GM12878 (cell line): ENCODE measurements around the gene OSMR. TPM values are rescaled to one million over a fixed set of nuclear protein-coding genes. Genes with fewer than 3 reads are reported as not detected.

Experiments
- ATAC-seq: fragments of 200-7000 bp; cut with Tn5 transposase; 3 replicates; pipeline ENCODE4 v1.9.1; 2020; ENCODE audit warnings: mild to moderate bottlenecking, moderate library complexity
- BruUV-seq: library from RNA; stranded (reverse); fragments of 400-500 nt; replicated peaks from 2 replicates; lab custom pipeline; 2021; lab: Mats Ljungman, UMichigan
- CTCF ChIA-PET: fragments of 300-600 bp; sonication (Branson Sonifier 250); formaldehyde crosslinking; extraction: SDS; loops from one replicate; lab custom pipeline; 2021; ENCODE audit warnings: inconsistent platforms; lab: Yijun Ruan, JAX
- POLR2A ChIA-PET: fragments of 350-600 bp; formaldehyde crosslinking; extraction: SDS; loops from one replicate; lab custom pipeline; 2021; ENCODE audit warnings: inconsistent platforms; lab: Charles Lee
- RAD21 ChIA-PET: fragments of 300-600 bp; sonication (Branson Sonifier 250); formaldehyde crosslinking; loops from one replicate; lab custom pipeline; 2023; ENCODE audit warnings: antibody characterized with exemption; ENCODE audit not compliant: unreplicated experiment; lab: Charles Lee
- SMC1A ChIA-PET: fragments of 300-600 bp; sonication (Branson Sonifier 250); formaldehyde crosslinking; loops from one replicate; lab custom pipeline; 2023; ENCODE audit not compliant: unreplicated experiment, uncharacterized antibody; lab: Charles Lee
- DNase-seq: peaks from one replicate; pipeline ENCODE4 v3.0.0-alpha.2; 2011; ENCODE audit warnings: low read depth, low spot score
- FAIRE-seq: peaks from 3 replicates; lab custom pipeline; 2011; peaks lifted over from hg19 to GRCh38; lab: Jason Lieb, UNC
- H2AFZ ChIP-seq: 2 replicates; pipeline ENCODE4 v1.6.0; 2011; ENCODE audit warnings: low read depth, low read length, control low read depth; ENCODE audit not compliant: control insufficient read depth
- H3K27ac ChIP-seq: 2 replicates; pipeline ENCODE4 v1.5.1; 2011; ENCODE audit warnings: control low read depth; ENCODE audit not compliant: control insufficient read depth, insufficient read depth
- H3K27me3 ChIP-seq, 2 experiments: replicated peaks in 1 of 2; 2 replicates each; pipeline versions ENCODE4 v1.6.0 to v1.6.1; 2011; ENCODE audit warnings: low read length in 1 of 2; ENCODE audit not compliant: control insufficient read depth in 2 of 2, insufficient read depth in 2 of 2
- H3K36me3 ChIP-seq, 2 experiments: 2 replicates each; pipeline ENCODE4 v1.5.1; 2011; ENCODE audit warnings: low read length in 1 of 2; ENCODE audit not compliant: control insufficient read depth in 2 of 2, insufficient read depth in 2 of 2
- H3K4me1 ChIP-seq: 2 replicates; pipeline ENCODE4 v1.6.1; 2011; ENCODE audit warnings: mild to moderate bottlenecking, low read length, moderate library complexity, mixed read lengths; ENCODE audit not compliant: control insufficient read depth, insufficient read depth
- H3K4me2 ChIP-seq: 2 replicates; pipeline ENCODE4 v1.6.0; 2011; ENCODE audit warnings: control low read depth; ENCODE audit not compliant: control insufficient read depth, insufficient read depth
- H3K4me3 ChIP-seq: fragments of 200-600 bp; sonication (generic); 2 replicates; pipeline ENCODE4 v1.5.1; 2016
- H3K79me2 ChIP-seq: 2 replicates; pipeline ENCODE4 v1.6.0; 2011; ENCODE audit warnings: low read length; ENCODE audit not compliant: control insufficient read depth, insufficient read depth
- H3K9ac ChIP-seq: 2 replicates; pipeline ENCODE4 v1.8.0; 2011; ENCODE audit warnings: low read length, control low read depth, mixed read lengths; ENCODE audit not compliant: control insufficient read depth, insufficient read depth
- H3K9me3 ChIP-seq: replicated peaks from 3 replicates; pipeline ENCODE4 v1.5.1; 2011; ENCODE audit warnings: mild to moderate bottlenecking, low read length; ENCODE audit not compliant: control insufficient read depth, insufficient read depth
- H4K20me1 ChIP-seq: 2 replicates; pipeline ENCODE4 v1.6.0; 2011; ENCODE audit not compliant: control insufficient read depth, insufficient read depth
- BCLAF1 ChIP-seq: fragments of 450-650 bp; IDR thresholded peaks from 2 replicates; pipeline ENCODE4 v1.6.1; 2017; ENCODE audit warnings: antibody characterized with exemption, mild to moderate bottlenecking, moderate library complexity
- CEBPZ ChIP-seq: fragments of 150-350 bp; IDR thresholded peaks from 2 replicates; pipeline ENCODE4 v1.6.1; 2016; ENCODE audit warnings: low read depth, low read length
- EGR1 ChIP-seq, 2 experiments: IDR thresholded peaks; 1 replicate in 1 of 2; 2 replicates in 1 of 2; pipeline ENCODE4 v1.6.1; 2011 to 2012; ENCODE audit warnings: low read depth in 2 of 2, low read length in 2 of 2, borderline replicate concordance in 1 of 2, mild to moderate bottlenecking in 1 of 2, moderate library complexity in 1 of 2
- ELK1 ChIP-seq: IDR thresholded peaks from 2 replicates; pipeline ENCODE4 v1.6.1; 2012; ENCODE audit warnings: low read depth, low read length, improper control_type of control experiment
- EP300 ChIP-seq, 2 experiments: fragments of 150-350 bp in 1 of 2; IDR thresholded peaks; 2 replicates each; pipeline ENCODE4 v1.6.1; 2011 to 2012; ENCODE audit warnings: low read depth in 2 of 2, low read length in 2 of 2, borderline replicate concordance in 1 of 2, improper control_type of control experiment in 1 of 2, inconsistent platforms in 1 of 2; ENCODE audit not compliant: control insufficient read depth in 1 of 2
- MYC ChIP-seq: IDR thresholded peaks from 2 replicates; pipeline ENCODE4 v1.6.1; 2011; ENCODE audit warnings: mild to moderate bottlenecking, low read length, moderate library complexity, inconsistent platforms; ENCODE audit not compliant: insufficient read depth, insufficient replicate concordance, insufficient read length, severe bottlenecking
- NFYA ChIP-seq: IDR thresholded peaks from 2 replicates; pipeline ENCODE4 v1.6.1; 2011; ENCODE audit warnings: low read depth, mild to moderate bottlenecking, low read length, improper control_type of control experiment, borderline replicate concordance
- RAD21 ChIP-seq: IDR thresholded peaks from 2 replicates; pipeline ENCODE4 v1.6.1; 2011; ENCODE audit warnings: mild to moderate bottlenecking, low read depth, low read length, moderate library complexity; ENCODE audit not compliant: insufficient read depth
- SP1 ChIP-seq: IDR thresholded peaks from one replicate; pipeline ENCODE4 v1.6.1; 2011; ENCODE audit warnings: low read depth, low read length
- SUPT20H ChIP-seq: IDR thresholded peaks from 2 replicates; pipeline ENCODE4 v1.6.1; 2011; ENCODE audit warnings: low read depth, mild to moderate bottlenecking, low read length, moderate library complexity, borderline replicate concordance; ENCODE audit not compliant: control insufficient read depth
- ZNF207 ChIP-seq: fragments of 450-650 bp; IDR thresholded peaks from 2 replicates; pipeline ENCODE4 v1.6.1; 2014; ENCODE audit warnings: antibody characterized with exemption, mild to moderate bottlenecking, borderline replicate concordance
- WGBS: methylation state at CpG from one replicate; pipeline ENCODE4 v1.1.6; 2016; ENCODE audit warnings: low lambda C conversion rate; ENCODE audit not compliant: insufficient replicate concordance, insufficient coverage; ENCODE audit errors: missing lambda C conversion rate; 5-methylcytosine and 5-hydroxymethylcytosine counted together
- in situ Hi-C: fragments of 300-500 bp; cut with MboI; formaldehyde crosslinking; loops from 9 replicates; pipeline ENCODE4 v1.14.3; 2018; ENCODE audit warnings: mixed read lengths
- intact Hi-C: fragments of 100-400 bp; cut with micrococcal nuclease; formaldehyde crosslinking; loops from one replicate; pipeline ENCODE4 v1.14.2; 2022; ENCODE audit not compliant: unreplicated experiment
- polyA plus RNA-seq, 11 experiments: library from polyadenylated mRNA; depleted of rRNA in 4 of 11; unstranded in 6 of 11; stranded (reverse) in 5 of 11; fragments of >200 nt; fragmentation: Nextera tagmentation in 4 of 11; fragmentation: Illumina TruSeq in 1 of 11; extraction: Ambion mirVana in 4 of 11; extraction: Trizol in 1 of 11; gene quantifications; 1 replicate in 1 of 11; 2 replicates in 10 of 11; pipeline versions ENCODE4 v1.2.1 to v1.2.3, GENCODE V29; 2011 to 2016; ENCODE audit warnings: inconsistent platforms in 2 of 11, missing spikeins in 2 of 11, low read depth in 1 of 11
- total RNA-seq, 4 experiments: library from RNA; depleted of rRNA in 3 of 4; stranded (reverse); fragments of >200 nt in 3 of 4; fragmentation: Illumina TruSeq in 1 of 4; extraction: Trizol in 1 of 4; gene quantifications; 2 replicates each; pipeline versions ENCODE4 v1.2.1 to v1.2.3, GENCODE V29; 2013 to 2021

The OSMR gene
- total and polyA plus RNA-seq, 10 of the 15 experiments (the other 5 are each of a cell fraction or from before 2014, with no cell fraction given), result 0.03 to 0.05 TPM; not detected in 8

- in situ Hi-C loops (no loop called here), intact Hi-C loops (no loop called here)
- CTCF ChIA-PET, result no interaction called here
- Histone ChIP-seq H2AFZ (no peak overlapping the region), H4K20me1 (no peaks in the 10 kb centered on the region), H3K4me3 (no peak overlapping the region), H3K9me3 (no peaks in the 10 kb centered on the region), H3K79me2 (no peaks in the 10 kb centered on the region), H3K9ac (no peak overlapping the region), H3K27me3 (no peaks in the 10 kb centered on the region; a peak in 1 of 4 replicates), H3K4me2 (no peak overlapping the region), H3K36me3 (no peaks in the 10 kb centered on the region), H3K27ac (no peak overlapping the region), H3K4me1 (no peaks in the 10 kb centered on the region)
- RAD21 ChIA-PET, result no interaction called here
- no TSS peak for BruUV-seq
- TF ChIP-seq EGR1 (IDR thresholded peaks at IDR 0.05; ENCODE audit: borderline replicate concordance in 1 of 2, low read depth in 2 of 2, low read length in 2 of 2) (no peak), SP1 (no peak), RAD21 (no peak), NFYA (no peak), SUPT20H (no peak), EP300 (IDR thresholded peaks at IDR 0.05; ENCODE audit: borderline replicate concordance in 1 of 2, control insufficient read depth in 1 of 2, low read depth in 2 of 2, low read length in 2 of 2) (no peak), BCLAF1 (no peak), MYC (no peak), ELK1 (no peak), ZNF207 (no peak), CEBPZ (no peak)
- no peak for ATAC-seq
- no peak for DNase-seq
- SMC1A ChIA-PET, result interaction anchor here (0.6 kb wide), 1 partner anchor 38 kb away, joined by 4 read pairs; no protein-coding TSS in a partner anchor
- no peak for FAIRE-seq
- WGBS, result 13% methylated on average over 5 of the region's 5 CpGs
- POLR2A ChIA-PET, result no interaction called here
Measured at GRCh38 chr5:38871790-38872551, 26.2 kb downstream of the OSMR start.
